Neural progenitor cell (in vitro differentiated cells): ENCODE results near the gene MDGA2.

Experiments used
- EZH2 ChIP-seq: fragments of 200-600 bp; sonication (generic); IDR thresholded peaks from 2 replicates; pipeline ENCODE4 v1.6.1; 2017; ENCODE audit warnings: antibody characterized with exemption, mild to moderate bottlenecking, moderate library complexity
- EZH2phosphoT487 ChIP-seq: fragments of 200-600 bp; sonication (generic); IDR thresholded peaks from 2 replicates; pipeline ENCODE4 v1.6.1; 2017; ENCODE audit warnings: antibody characterized with exemption
- TF ChIP-seq, protein P1 (sequence below): fragments of 200-600 bp; sonication (generic); IDR thresholded peaks from 2 replicates; pipeline ENCODE4 v1.5.1; 2017; ENCODE audit warnings: antibody characterized with exemption, mild to moderate bottlenecking

DNA sequence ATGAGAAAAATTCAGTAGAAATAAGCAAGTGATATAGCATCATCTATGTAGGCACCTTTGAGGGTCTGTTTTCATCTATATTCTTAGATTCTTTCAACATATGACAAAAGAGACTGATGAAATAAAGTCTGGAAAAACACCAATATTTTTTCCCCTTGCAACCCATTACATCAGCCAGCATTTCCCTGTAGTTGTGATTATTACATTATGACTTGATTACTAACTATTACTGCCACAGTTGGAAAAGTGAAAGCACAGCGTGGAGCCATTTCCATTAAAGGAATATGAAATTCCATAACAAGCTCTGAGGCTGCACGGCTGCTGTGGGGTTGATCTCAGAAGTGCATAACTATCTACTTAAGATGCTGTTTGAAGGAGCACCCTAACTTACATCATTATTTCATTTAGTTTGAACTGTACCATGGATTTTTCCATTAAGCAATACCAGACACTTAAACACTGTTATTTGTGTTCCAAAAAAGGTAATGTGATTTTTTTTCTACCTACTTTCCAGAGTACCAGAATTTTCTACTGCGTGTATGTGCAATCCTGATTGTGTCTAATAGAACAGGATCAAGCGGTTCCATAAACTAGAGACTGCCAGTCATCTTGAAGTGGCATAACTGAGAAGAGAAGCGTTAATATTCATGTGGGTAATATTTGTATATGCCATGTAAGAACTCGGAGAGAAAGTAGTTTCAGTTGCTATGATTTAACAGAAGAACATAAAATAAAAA is 405.5 kb downstream of the MDGA2 start:
- TF ChIP-seq, protein P1, sequence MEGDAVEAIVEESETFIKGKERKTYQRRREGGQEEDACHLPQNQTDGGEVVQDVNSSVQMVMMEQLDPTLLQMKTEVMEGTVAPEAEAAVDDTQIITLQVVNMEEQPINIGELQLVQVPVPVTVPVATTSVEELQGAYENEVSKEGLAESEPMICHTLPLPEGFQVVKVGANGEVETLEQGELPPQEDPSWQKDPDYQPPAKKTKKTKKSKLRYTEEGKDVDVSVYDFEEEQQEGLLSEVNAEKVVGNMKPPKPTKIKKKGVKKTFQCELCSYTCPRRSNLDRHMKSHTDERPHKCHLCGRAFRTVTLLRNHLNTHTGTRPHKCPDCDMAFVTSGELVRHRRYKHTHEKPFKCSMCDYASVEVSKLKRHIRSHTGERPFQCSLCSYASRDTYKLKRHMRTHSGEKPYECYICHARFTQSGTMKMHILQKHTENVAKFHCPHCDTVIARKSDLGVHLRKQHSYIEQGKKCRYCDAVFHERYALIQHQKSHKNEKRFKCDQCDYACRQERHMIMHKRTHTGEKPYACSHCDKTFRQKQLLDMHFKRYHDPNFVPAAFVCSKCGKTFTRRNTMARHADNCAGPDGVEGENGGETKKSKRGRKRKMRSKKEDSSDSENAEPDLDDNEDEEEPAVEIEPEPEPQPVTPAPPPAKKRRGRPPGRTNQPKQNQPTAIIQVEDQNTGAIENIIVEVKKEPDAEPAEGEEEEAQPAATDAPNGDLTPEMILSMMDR, result no peak
- no peak for TF ChIP-seq EZH2
- TF ChIP-seq EZH2phosphoT487, result no peak
